Neural cell (in vitro differentiated cells): ENCODE data around the gene VENTX. TPM values are rescaled to one million over a fixed set of nuclear protein-coding genes. Genes with fewer than 3 reads are reported as not detected.

Experiments
- H2AFZ ChIP-seq: fragments of 200-600, 300-800 bp; sonication (generic), shearing (Covaris generic); 2 replicates; pipeline ENCODE4 v1.6.0; 2014; ENCODE audit warnings: low read depth, mild to moderate bottlenecking, antibody characterized with exemption, low read length, moderate library complexity
- H3F3A ChIP-seq: fragments of 200-600 bp; shearing (Covaris generic); 2 replicates; pipeline ENCODE4 v1.6.1; 2016; ENCODE audit warnings: mild to moderate bottlenecking, moderate library complexity, mixed read lengths, antibody characterized with exemption, low read length; ENCODE audit not compliant: insufficient read depth, poor library complexity, severe bottlenecking
- H3K27ac ChIP-seq: fragments of 200-600, 300-800 bp; sonication (generic), shearing (Covaris generic); 2 replicates; pipeline ENCODE4 v1.5.1; 2014; ENCODE audit warnings: mild to moderate bottlenecking, low read length, moderate library complexity
- H3K27me3 ChIP-seq: fragments of 300-800, 200-600 bp; sonication (generic), shearing (Covaris generic); 2 replicates; pipeline ENCODE4 v1.6.0; 2014; ENCODE audit warnings: mild to moderate bottlenecking, low read depth, low read length, moderate library complexity; ENCODE audit not compliant: insufficient read depth
- H3K36me3 ChIP-seq: fragments of 300-800, 200-600 bp; sonication (generic), shearing (Covaris generic); 2 replicates; pipeline ENCODE4 v1.5.1; 2014; ENCODE audit warnings: mild to moderate bottlenecking, antibody characterized with exemption, low read length, moderate library complexity; ENCODE audit not compliant: insufficient read depth
- H3K4me2 ChIP-seq: fragments of 300-800, 200-600 bp; sonication (generic), shearing (Covaris generic); 2 replicates; pipeline ENCODE4 v1.6.0; 2014; ENCODE audit warnings: mild to moderate bottlenecking, low read length
- H3K4me3 ChIP-seq: fragments of 300-800, 200-600 bp; sonication (generic), shearing (Covaris generic); 2 replicates; pipeline ENCODE4 v1.5.1; 2014; ENCODE audit warnings: mild to moderate bottlenecking, low read length, moderate library complexity
- H3K79me2 ChIP-seq: fragments of 200-600 bp; shearing (Covaris generic); replicated peaks from 2 replicates; pipeline ENCODE4 v1.6.0; 2014; ENCODE audit warnings: mild to moderate bottlenecking, low read length, moderate library complexity; ENCODE audit not compliant: insufficient read depth
- H3K9ac ChIP-seq: fragments of 300-800, 200-600 bp; sonication (generic), shearing (Covaris generic); 2 replicates; pipeline ENCODE4 v1.6.1; 2016; ENCODE audit warnings: mild to moderate bottlenecking, low read length, mixed read lengths
- H3K9me2 ChIP-seq: fragments of 200-600 bp; shearing (Covaris generic); 2 replicates; pipeline ENCODE4 v1.6.1; 2016; ENCODE audit warnings: mild to moderate bottlenecking, low read length, mixed read lengths; ENCODE audit not compliant: insufficient read depth
- H3K9me3 ChIP-seq: fragments of 200-600, 300-800 bp; sonication (generic), shearing (Covaris generic); 2 replicates; pipeline ENCODE4 v1.6.1; 2016; ENCODE audit warnings: mild to moderate bottlenecking, mixed run types, low read length, moderate library complexity, mixed read lengths
- H4K20me1 ChIP-seq: fragments of 200-600 bp; shearing (Covaris generic); 2 replicates; pipeline ENCODE4 v1.6.1; 2016; ENCODE audit warnings: mild to moderate bottlenecking, mixed run types; ENCODE audit not compliant: insufficient read depth
- EP300 ChIP-seq: fragments of 450-650 bp; conservative IDR thresholded peaks from 2 replicates; pipeline ENCODE4 v1.6.1; 2014; ENCODE audit warnings: antibody characterized with exemption, mild to moderate bottlenecking, moderate library complexity; ENCODE audit not compliant: poor library complexity, severe bottlenecking
- EZH2 ChIP-seq: fragments of 200-600, 300-800 bp; shearing (Covaris generic), sonication (generic); IDR thresholded peaks from 2 replicates; pipeline ENCODE4 v1.6.1; 2014; ENCODE audit warnings: antibody characterized with exemption, low read length, borderline replicate concordance, mild to moderate bottlenecking; ENCODE audit not compliant: insufficient read depth, poor library complexity, severe bottlenecking
- MXI1 ChIP-seq: fragments of 450-650 bp; conservative IDR thresholded peaks from 2 replicates; pipeline ENCODE4 v1.6.1; 2014; ENCODE audit warnings: antibody characterized with exemption, mild to moderate bottlenecking; ENCODE audit not compliant: poor library complexity, severe bottlenecking
- POLR2AphosphoS5 ChIP-seq: IDR thresholded peaks from 2 replicates; pipeline ENCODE4 v1.6.1; 2012
- RAD21 ChIP-seq: fragments of 450-650 bp; conservative IDR thresholded peaks from 2 replicates; pipeline ENCODE4 v1.6.1; 2014; ENCODE audit warnings: antibody characterized with exemption, mild to moderate bottlenecking, moderate library complexity
- SMC3 ChIP-seq: fragments of 450-650 bp; conservative IDR thresholded peaks from 2 replicates; pipeline ENCODE4 v1.6.1; 2014; ENCODE audit warnings: antibody characterized with exemption, mild to moderate bottlenecking, moderate library complexity; ENCODE audit not compliant: poor library complexity
- TAF1 ChIP-seq: IDR thresholded peaks from 2 replicates; pipeline ENCODE4 v1.6.1; 2012; ENCODE audit warnings: low read depth
- polyA plus RNA-seq: library from polyadenylated mRNA; depleted of rRNA; stranded (reverse); fragments of >200 nt; gene quantifications from 2 replicates; pipeline ENCODE4 v1.2.3, GENCODE V29; 2014
- TF ChIP-seq, protein P1 (sequence below): fragments of 450-650 bp; IDR thresholded peaks from 2 replicates; pipeline ENCODE4 v1.5.1; 2014; ENCODE audit warnings: antibody characterized with exemption, mild to moderate bottlenecking, moderate library complexity; ENCODE audit not compliant: poor library complexity, severe bottlenecking
- TF ChIP-seq, protein P2 (sequence below): IDR thresholded peaks from 2 replicates; pipeline ENCODE4 v1.6.1; 2012; ENCODE audit warnings: borderline replicate concordance

Gene VENTX
- polyA plus RNA-seq, 1 donor from 2014 or later, result not detected

DNA sequence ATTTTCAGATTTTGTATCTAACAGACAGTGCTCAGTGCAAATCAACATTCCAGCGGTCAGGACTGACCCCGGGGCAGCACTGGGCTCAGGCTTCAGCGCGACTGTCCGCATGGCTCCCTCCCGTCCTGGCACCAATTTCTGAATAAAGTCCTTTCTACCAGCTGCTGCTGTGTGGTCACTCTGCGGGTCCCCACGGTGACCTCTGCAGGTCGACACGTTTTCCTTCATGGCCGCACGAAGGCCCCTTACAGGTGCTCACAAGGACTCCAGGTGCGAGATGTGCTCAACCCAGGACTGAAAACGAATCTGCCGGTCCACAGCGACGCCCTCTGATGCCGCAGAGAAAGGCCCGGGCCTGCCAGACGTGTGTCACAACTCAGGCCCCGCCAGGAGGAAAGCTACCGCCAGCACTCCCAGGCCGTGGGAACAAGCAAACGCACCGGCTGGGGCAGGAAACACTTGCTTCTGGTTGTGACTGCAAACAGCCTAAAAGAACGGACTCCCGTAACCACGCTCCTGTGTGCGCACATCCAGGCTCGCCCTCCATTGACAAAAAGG lies 11.3 kb upstream of the VENTX start:
- H3K36me3 ChIP-seq, result no peaks in the 10 kb centered on the region
- no peaks in the 10 kb centered on the region for H3F3A ChIP-seq
- no peak overlapping the region for H3K4me3 ChIP-seq
- TF ChIP-seq, protein P1, sequence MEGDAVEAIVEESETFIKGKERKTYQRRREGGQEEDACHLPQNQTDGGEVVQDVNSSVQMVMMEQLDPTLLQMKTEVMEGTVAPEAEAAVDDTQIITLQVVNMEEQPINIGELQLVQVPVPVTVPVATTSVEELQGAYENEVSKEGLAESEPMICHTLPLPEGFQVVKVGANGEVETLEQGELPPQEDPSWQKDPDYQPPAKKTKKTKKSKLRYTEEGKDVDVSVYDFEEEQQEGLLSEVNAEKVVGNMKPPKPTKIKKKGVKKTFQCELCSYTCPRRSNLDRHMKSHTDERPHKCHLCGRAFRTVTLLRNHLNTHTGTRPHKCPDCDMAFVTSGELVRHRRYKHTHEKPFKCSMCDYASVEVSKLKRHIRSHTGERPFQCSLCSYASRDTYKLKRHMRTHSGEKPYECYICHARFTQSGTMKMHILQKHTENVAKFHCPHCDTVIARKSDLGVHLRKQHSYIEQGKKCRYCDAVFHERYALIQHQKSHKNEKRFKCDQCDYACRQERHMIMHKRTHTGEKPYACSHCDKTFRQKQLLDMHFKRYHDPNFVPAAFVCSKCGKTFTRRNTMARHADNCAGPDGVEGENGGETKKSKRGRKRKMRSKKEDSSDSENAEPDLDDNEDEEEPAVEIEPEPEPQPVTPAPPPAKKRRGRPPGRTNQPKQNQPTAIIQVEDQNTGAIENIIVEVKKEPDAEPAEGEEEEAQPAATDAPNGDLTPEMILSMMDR, result no peak
- TF ChIP-seq EZH2 (no peak), POLR2AphosphoS5 (no peak), SMC3 (no peak), EP300 (no peak)
- TF ChIP-seq, protein P2, sequence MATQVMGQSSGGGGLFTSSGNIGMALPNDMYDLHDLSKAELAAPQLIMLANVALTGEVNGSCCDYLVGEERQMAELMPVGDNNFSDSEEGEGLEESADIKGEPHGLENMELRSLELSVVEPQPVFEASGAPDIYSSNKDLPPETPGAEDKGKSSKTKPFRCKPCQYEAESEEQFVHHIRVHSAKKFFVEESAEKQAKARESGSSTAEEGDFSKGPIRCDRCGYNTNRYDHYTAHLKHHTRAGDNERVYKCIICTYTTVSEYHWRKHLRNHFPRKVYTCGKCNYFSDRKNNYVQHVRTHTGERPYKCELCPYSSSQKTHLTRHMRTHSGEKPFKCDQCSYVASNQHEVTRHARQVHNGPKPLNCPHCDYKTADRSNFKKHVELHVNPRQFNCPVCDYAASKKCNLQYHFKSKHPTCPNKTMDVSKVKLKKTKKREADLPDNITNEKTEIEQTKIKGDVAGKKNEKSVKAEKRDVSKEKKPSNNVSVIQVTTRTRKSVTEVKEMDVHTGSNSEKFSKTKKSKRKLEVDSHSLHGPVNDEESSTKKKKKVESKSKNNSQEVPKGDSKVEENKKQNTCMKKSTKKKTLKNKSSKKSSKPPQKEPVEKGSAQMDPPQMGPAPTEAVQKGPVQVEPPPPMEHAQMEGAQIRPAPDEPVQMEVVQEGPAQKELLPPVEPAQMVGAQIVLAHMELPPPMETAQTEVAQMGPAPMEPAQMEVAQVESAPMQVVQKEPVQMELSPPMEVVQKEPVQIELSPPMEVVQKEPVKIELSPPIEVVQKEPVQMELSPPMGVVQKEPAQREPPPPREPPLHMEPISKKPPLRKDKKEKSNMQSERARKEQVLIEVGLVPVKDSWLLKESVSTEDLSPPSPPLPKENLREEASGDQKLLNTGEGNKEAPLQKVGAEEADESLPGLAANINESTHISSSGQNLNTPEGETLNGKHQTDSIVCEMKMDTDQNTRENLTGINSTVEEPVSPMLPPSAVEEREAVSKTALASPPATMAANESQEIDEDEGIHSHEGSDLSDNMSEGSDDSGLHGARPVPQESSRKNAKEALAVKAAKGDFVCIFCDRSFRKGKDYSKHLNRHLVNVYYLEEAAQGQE, result no peak
- no peak overlapping the region for H3K27ac ChIP-seq
- no peak overlapping the region for H3K9ac ChIP-seq
- peaks cover 30% of the 10 kb centered on the region for H3K27me3 ChIP-seq
- no peaks in the 10 kb centered on the region for H4K20me1 ChIP-seq
- H3K4me2 ChIP-seq, result no peak overlapping the region
- no peaks in the 10 kb centered on the region for H3K9me2 ChIP-seq
- H3K79me2 ChIP-seq, result no peaks in the 10 kb centered on the region
- no peaks in the 10 kb centered on the region for H3K9me3 ChIP-seq
- H2AFZ ChIP-seq, result no peak overlapping the region

DNA sequence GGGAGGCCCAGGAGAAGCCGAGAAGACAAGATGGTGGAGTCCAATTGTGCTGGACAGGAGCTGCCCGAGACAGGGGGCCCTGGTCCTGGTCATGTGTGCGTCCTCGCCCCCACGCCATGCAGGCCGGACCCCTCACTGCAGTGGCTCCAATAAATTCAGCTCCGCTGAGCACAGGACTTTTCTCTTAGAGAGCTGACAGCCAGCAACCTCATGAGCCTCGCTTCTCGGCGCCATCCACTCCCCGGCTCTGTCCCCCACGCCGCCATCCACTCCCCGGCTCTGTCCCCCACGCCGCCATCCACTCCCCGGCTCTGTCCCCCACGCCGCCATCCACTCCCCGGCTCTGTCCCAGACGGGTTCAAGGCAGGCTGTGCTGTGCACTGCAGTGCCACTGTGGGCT lies 10.4 kb upstream of the VENTX start:
- Histone ChIP-seq H3K4me3 (no peak overlapping the region), H3K27me3 (peaks cover 39% of the 10 kb centered on the region)

More for the DNA sequence above, 10.4 kb upstream of the VENTX start:
- TF ChIP-seq RAD21 (no peak), SMC3 (no peak), EP300 (no peak), TAF1 (no peak), EZH2 (no peak), POLR2AphosphoS5 (no peak), MXI1 (no peak)
- TF ChIP-seq, protein P1, result no peak
- TF ChIP-seq, protein P2, result no peak
- H3K79me2 ChIP-seq, result no peaks in the 10 kb centered on the region
- H3K27ac ChIP-seq, result no peak overlapping the region
- no peaks in the 10 kb centered on the region for H4K20me1 ChIP-seq
- H3K9me3 ChIP-seq, result no peaks in the 10 kb centered on the region
- no peak overlapping the region for H3K4me2 ChIP-seq
- H3K36me3 ChIP-seq, result no peaks in the 10 kb centered on the region
- no peak overlapping the region for H3K9ac ChIP-seq
- H3K9me2 ChIP-seq, result no peaks in the 10 kb centered on the region
- no peaks in the 10 kb centered on the region for H3F3A ChIP-seq
- no peak overlapping the region for H2AFZ ChIP-seq
